IPS DF 19.7 (cell line): ENCODE measurements around the gene SYTL1.
"Not testable (repeated sequence)": the region's sequence is repeated elsewhere in the genome, so short reads cannot be mapped to it uniquely, and the experiment has no call there.

Experiments used
- DNase-seq: peaks from one replicate; pipeline ENCODE4 v3.0.0-alpha.2; 2013; ENCODE audit warnings: low read depth, low spot score

SYTL1 gene

DNA sequence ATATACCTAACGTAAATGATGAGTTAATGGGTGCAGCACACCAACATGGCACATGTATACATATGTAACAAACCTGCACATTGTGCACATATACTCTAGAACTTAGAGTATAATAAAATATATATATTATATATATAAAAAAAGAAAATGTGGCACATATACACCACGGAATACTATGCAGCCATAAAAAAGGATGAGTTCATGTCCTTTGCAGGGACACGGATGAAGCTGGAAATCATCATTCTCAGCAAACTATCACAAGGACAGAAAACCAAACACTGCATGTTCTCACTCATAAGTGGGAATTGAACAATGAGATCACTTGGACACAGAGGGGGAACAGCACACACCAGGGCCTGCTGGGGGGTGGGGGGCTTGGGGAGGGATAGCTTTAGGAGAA, 43.0 kb downstream of the SYTL1 start:
- not testable (repeated sequence) for DNase-seq

DNA sequence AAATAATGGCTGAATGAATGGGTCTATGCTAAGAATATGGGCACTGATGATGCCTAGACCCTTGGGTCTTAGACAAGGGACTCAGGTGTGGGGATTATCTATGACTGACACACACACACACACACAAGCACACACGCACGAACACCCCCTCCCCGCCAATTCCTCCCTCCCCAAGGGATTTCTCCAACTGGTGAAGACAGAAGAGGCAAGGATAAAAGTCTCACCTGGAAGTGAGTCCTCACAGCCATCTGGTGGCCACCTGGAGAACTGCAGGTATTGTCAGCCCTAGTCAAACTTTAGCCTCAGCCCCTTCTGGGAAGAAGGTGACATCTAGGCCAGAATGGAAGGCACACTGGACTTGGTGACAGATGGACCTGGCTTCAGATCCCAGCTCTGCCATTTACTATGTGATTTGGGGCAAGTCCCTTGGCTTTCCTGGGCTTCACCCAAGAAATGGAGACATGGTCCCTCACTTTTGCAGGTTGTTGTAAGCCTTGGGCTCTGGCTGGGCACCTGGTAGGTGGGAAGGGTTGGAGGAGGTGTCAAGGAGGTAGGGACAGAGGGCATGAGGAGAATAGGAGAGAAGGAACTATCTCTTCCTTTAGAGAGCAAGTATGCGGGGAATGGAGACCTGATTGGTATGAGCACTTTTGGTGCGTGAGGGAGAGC, 46.6 kb downstream of the SYTL1 start:
- DNase-seq = no peak

DNA sequence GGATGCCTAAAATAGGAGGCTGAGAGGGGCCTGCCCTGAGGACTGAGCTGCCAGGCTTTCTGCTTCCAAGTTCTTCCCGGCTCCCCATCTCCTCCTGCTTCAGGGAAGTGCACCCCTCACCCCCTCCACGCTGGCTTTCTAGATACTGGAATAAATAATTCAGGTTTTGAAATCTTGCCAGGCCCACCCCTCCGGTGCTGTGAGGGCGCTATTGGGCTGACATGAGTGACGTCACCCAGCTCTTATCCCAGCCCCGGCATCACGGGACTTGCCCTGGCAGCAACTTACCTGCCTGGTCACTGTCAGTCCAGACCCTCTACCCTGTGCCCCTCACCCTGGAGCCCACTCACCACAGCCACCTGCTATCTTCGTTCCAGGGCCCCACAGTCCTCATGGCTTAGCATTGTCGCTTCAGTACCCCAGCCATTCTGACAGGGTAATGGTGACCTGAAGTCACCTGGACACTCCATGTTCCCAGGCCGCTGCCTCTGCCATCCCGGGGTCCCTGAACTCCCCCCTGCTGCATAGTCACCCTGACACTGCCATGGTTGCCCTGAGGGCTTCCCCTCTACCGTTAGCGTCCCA, 49.8 kb downstream of the SYTL1 start:
- DNase-seq = no peak

DNA sequence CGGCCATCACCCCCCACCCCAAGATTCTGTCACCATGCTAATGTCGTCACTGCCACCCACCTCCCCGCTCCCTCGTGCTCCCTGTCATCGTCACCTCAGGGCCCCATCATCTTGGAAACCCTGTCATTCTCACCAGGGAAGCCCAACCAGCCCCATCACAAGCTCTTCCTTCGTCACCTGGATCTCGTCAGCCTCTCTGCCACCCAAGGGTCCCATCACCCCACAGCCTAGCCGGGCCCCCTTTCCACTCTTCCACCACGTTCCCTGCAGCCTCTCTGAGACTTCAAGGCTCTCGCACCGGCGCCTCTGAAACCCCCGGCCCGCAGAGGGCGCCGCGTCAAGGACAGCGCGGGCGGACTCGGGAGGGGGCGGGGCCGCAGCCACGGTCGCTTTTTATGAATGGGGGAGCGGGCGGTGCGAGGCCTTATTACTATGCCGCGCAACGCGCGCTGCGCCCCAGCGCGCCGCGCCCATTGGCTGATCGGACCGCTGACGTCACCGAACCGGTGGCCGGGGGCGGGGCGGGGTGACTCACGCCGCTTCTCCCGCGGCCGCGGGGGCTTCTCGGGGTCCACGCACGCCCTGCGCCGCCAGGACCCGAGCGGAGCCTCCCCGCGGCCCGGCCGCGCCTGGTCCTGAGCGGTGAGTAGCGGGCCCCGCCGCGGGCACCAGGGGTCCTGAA, 50.4 kb downstream of the SYTL1 start, which contains the start of gene GPR3:
Gene GPR3, plus strand, starts transcription at position 527 of the 682 bp plus-strand sequence. CDS start 1,177 bp downstream, outside the sequence.
- no peak for DNase-seq

GRCh38 chr1:27392778-27393635, 51.2 kb downstream of the SYTL1 start:
- no peak for DNase-seq

GRCh38 chr1:27393641-27394281, 51.9 kb downstream of the SYTL1 start:
- no peak for DNase-seq

GRCh38 chr1:27394282-27394658, 52.4 kb downstream of the SYTL1 start:
- no peak for DNase-seq

DNA sequence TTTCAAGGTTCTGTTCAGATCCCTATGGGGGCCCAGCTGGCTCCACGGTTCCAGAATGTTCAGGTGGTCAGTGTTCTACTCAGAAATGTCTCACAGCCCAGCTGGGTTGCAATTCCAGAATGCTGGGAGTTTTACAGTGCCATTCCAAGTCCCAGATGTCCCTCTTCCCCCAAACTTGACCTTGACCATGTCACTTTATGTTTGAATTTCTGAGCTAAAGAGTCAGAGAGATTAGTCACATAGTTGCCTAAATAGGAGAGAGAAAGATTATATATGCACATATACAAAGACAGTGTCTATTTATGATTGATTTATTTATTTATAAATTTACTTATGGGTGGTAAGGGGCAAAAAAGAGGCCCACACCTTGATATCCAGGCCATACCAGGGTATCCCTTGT, 53.1 kb downstream of the SYTL1 start:
- DNase-seq = no peak

GRCh38 chr1:27395441-27396195, 53.8 kb downstream of the SYTL1 start:
- no peak for DNase-seq

DNA sequence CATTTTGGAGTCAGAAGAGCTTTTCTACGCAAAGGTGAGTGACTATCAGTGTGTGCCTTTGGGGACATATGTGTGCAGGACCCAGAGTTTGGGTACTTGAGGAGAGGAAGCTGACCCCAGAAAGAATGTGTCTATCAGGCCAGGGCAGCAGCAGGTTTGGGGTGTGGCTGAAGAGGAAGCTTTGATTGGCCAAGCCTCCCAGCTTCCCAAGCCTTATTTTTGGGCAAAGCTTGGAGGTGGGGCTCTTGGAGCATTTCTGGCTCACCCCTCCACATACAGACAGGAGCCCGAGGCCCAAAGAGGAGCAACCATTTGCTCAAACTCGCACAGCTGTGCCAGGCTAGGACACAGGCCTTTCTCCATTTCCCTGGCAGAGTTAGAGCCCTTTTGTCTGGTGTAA, 55.3 kb downstream of the SYTL1 start:
- no peak for DNase-seq

DNA sequence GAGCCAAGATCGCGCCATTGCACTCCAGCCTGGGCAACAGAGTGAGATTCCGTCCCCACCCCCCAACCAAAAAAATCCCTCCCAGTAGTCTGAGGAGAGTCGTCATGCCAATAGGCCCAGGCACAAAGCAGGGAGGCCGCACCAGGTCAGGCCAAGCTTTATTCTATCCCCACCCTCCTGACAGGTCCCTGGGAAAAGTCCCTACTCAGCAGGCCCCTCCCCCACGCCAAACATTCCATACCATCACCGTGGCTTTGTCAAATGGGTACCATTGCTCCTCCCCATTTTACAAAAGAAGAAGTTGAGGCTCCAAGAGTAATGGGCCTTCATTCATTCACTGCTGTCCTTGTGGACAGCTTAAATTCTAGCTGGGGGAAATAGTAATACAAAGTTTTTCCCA, 55.9 kb downstream of the SYTL1 start:
- no peak for DNase-seq

DNA sequence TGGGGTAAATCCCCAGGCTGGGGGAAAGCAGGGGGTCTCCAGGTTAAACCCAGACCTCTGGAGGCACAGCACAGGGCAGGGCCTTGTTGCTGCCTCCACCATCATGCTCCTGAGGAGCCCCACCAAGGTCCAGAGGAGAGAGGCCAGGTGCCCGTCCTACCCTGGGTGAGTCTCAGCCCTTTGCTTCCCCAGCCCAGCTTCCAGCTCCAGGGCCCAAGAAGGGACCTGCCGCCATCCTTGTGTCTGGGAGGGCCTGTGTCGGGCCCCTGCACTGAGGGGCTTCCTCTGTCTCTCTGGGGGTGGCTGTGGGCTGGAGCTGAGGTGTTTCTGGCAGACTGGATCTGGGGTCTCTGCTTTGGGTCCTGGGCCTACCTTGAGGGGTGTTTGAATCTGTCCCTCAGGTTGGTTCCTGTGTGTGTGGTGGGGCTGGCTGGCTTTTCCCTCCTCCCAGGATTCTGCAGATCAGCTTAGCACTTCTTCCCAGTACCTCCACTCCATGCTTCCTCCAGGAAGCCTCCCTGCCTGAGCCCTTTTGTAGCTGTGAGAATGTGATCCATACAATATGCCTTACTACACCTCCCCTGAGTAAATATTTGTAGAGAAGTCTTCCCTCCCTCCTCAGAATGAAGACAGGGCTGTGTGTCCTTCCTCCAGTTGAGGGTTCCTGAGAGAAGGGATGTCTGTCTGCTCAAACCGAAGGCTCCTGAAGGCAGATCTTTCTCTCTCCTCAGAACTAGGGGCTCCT, 56.8 kb downstream of the SYTL1 start:
- no peak for DNase-seq

DNA sequence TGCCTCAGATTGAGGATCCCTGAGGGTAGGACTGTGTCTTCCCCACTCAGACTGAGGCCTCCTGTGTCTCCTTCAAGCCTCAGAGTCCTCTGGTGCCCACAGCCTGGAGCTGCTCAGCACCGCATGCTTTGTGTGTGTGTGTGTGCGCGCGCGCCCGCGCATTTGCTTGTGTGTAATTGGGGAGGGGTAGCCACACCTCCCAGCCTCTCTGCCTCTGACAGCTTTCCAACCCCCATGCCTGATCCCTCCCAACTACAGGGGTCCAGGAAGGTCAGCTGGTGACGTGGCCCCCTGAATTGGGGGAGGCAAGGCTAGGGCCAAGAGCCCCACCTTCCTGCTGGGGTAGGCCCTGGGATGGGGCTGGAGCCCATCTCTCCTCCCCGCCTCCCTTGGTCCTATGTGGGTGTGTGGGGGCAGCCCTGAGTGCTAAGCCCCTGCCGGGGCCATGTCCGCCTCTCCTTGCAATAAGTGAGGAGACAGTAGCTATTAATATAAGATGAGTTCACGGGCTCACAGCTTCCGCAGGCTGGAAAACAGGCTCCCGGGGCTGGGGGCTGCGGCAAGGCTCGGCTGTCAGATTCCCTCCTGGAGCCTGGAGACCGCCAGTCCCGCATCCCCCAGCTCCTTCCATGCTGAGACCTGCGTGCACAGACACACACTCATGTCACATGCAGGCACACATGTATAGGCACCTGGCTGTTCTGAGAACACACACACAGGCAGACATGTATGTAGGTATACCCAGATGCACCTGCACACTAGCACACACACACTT, 57.6 kb downstream of the SYTL1 start:
- no peak for DNase-seq

DNA sequence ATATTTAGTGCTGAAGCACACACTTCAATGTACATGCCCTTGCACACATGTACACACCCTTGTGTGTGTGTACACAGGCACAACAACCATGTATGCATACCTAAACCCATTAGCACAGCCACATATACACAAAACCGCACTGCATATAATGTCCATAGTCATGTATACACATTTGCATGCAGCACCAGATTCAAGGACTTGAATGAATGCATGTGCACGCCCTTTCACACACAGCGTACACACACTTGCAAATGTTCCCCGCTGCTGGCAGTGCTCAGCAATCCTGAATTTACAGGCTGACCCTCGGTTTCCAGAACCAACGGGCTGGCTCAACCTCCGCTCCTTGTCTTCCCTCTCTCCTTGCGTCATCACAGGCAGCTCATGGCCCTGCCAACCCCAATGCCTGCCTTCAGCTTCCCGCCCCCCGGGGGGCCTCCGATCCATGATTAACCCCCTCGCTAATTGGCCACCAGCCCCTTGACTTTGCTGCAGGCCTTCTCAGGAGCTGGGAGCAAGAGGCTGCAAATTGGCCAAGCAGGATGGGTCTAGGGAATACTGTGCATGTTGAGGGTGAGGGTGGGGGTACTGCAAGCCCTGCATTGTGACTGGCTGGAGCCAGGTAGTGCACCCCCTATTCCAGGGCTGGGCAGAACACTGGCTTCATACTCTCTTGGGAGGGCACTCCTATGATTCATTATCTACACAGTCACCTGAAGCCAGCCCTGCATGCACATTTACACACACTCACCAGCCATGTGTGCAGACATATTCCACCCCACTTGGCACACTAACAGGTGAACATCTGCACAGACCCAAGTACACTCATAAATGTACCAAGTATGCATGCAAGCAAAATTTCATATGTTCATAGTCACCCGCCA, 58.5 kb downstream of the SYTL1 start:
- DNase-seq = no peak

DNA sequence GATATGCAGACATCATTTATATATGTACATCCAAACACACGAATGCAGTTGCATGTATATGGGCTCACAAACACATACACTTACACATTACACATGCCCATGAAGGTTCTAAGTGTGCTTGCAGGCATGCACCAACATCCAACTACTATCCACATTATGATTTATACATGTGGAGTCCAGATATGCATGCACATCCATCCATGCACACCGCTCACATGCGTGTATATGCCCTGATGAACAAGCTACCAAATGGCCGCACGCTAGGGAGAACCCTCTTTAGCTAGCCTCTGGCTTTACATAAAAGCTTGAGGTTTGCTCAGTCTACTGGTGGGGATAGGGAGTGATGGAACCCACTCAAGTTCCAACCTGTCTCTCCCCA, 59.1 kb downstream of the SYTL1 start:
- no peak for DNase-seq

DNA sequence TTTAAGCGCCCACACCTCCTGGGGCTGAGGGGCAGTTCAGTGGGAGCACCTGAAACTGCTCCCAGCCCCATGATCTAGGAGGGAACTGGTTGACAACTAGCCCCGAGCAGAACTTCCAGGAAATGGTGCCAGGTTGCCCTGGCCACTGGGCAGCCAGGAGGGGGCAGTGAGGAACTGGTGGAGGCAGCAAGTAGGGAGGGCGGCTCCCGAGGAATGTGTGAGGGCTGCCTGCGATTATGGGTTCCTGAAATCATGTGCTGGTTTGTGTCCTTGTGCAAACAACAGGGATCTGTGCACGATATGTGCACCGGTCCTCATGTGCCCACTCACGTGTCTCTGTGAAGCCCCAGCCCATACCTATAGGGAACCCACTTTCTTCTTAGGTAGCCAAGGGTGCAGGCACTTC, 60.5 kb downstream of the SYTL1 start:
- DNase-seq = no peak

GRCh38 chr1:27403065-27403726, 61.4 kb downstream of the SYTL1 start:
- DNase-seq = no peak
